H9 (cell line): ENCODE results near the gene PER2. TPM values are rescaled to one million over a fixed set of nuclear protein-coding genes. Genes with fewer than 3 reads are reported as not detected.

Experiments
- DNase-seq: peaks from one replicate; pipeline ENCODE4 v3.0.0-alpha.2; 2017
- H2AFZ ChIP-seq: one replicate; pipeline ENCODE4 v1.6.1; 2013; ENCODE audit warnings: mild to moderate bottlenecking, low read length, control low read depth, moderate library complexity
- H2AK5ac ChIP-seq: 2 replicates; pipeline ENCODE4 v1.6.1; 2013; ENCODE audit warnings: low read length, control low read depth, mixed read lengths; ENCODE audit not compliant: insufficient read length
- H2BK120ac ChIP-seq: one replicate; pipeline ENCODE4 v1.6.1; 2013; ENCODE audit warnings: low read depth, mild to moderate bottlenecking, low read length, control low read depth, inconsistent platforms; ENCODE audit not compliant: poor library complexity, severe bottlenecking
- H2BK12ac ChIP-seq: 2 replicates; pipeline ENCODE4 v1.6.1; 2013; ENCODE audit warnings: low read length, control low read depth, mixed read lengths, low read depth; ENCODE audit not compliant: insufficient read length
- H2BK15ac ChIP-seq: 2 replicates; pipeline ENCODE4 v1.6.1; 2013; ENCODE audit warnings: low read depth, low read length, control low read depth
- H2BK20ac ChIP-seq: one replicate; pipeline ENCODE4 v1.6.1; 2013; ENCODE audit warnings: low read depth, mild to moderate bottlenecking, low read length, control low read depth, inconsistent platforms; ENCODE audit not compliant: poor library complexity, severe bottlenecking
- H2BK5ac ChIP-seq: 2 replicates; pipeline ENCODE4 v1.6.1; 2013; ENCODE audit warnings: low read length, control low read depth, mixed read lengths; ENCODE audit not compliant: insufficient read length
- H3K14ac ChIP-seq: 2 replicates; pipeline ENCODE4 v1.6.1; 2013; ENCODE audit warnings: low read length, control low read depth; ENCODE audit not compliant: insufficient read depth
- H3K18ac ChIP-seq: 2 replicates; pipeline ENCODE4 v1.6.1; 2013; ENCODE audit warnings: low read depth, mild to moderate bottlenecking, mixed read lengths, low read length, control low read depth; ENCODE audit not compliant: insufficient read length
- H3K23ac ChIP-seq: 2 replicates; pipeline ENCODE4 v1.6.1; 2013; ENCODE audit warnings: low read length, control low read depth, mixed read lengths, low read depth; ENCODE audit not compliant: insufficient read length
- H3K23me2 ChIP-seq: 2 replicates; pipeline ENCODE4 v1.6.1; 2013; ENCODE audit warnings: low read depth, mild to moderate bottlenecking, mixed read lengths, low read length, control low read depth; ENCODE audit not compliant: insufficient read length, poor library complexity, severe bottlenecking
- H3K27ac ChIP-seq: 2 replicates; pipeline ENCODE4 v1.5.1; 2013; ENCODE audit warnings: low read length, control low read depth, mixed read lengths, low read depth; ENCODE audit not compliant: insufficient read length
- H3K27me3 ChIP-seq: 2 replicates; pipeline ENCODE4 v1.6.1; 2013; ENCODE audit warnings: low read length, control low read depth, inconsistent platforms; ENCODE audit not compliant: insufficient read depth
- H3K4ac ChIP-seq: 2 replicates; pipeline ENCODE4 v1.6.1; 2013; ENCODE audit warnings: low read depth, mild to moderate bottlenecking, control low read depth, inconsistent platforms, low read length, moderate library complexity
- H3K4me1 ChIP-seq: 2 replicates; pipeline ENCODE4 v1.6.1; 2013; ENCODE audit warnings: low read length, control low read depth, inconsistent platforms; ENCODE audit not compliant: insufficient read depth
- H3K4me2 ChIP-seq: 2 replicates; pipeline ENCODE4 v1.6.1; 2013; ENCODE audit warnings: low read length, control low read depth, mixed read lengths; ENCODE audit not compliant: insufficient read length, insufficient read depth
- H3K56ac ChIP-seq: 2 replicates; pipeline ENCODE4 v1.6.1; 2013; ENCODE audit warnings: low read depth, mild to moderate bottlenecking, mixed read lengths, low read length, control low read depth; ENCODE audit not compliant: insufficient read length
- H3K79me1 ChIP-seq: 2 replicates; pipeline ENCODE4 v1.6.1; 2013; ENCODE audit warnings: low read depth, mild to moderate bottlenecking, moderate library complexity, low read length, control low read depth, inconsistent platforms; ENCODE audit not compliant: insufficient read depth, poor library complexity, severe bottlenecking
- H3K79me2 ChIP-seq: 2 replicates; pipeline ENCODE4 v1.6.1; 2013; ENCODE audit warnings: low read length, control low read depth, inconsistent platforms; ENCODE audit not compliant: insufficient read depth
- H3K9ac ChIP-seq: 2 replicates; pipeline ENCODE4 v1.6.1; 2013; ENCODE audit warnings: low read length, control low read depth, mixed read lengths; ENCODE audit not compliant: insufficient read length; ENCODE audit errors: extremely low read depth
- H3K9me3 ChIP-seq: one replicate; pipeline ENCODE4 v1.6.1; 2013; ENCODE audit warnings: low read depth, low read length, inconsistent platforms; ENCODE audit not compliant: control insufficient read depth
- H3T11ph ChIP-seq: one replicate; pipeline ENCODE4 v1.6.1; 2013; ENCODE audit warnings: mild to moderate bottlenecking, low read length, control low read depth, inconsistent platforms
- H4K20me1 ChIP-seq: one replicate; pipeline ENCODE4 v1.6.1; 2013; ENCODE audit not compliant: control insufficient read depth, insufficient read length, insufficient read depth
- H4K5ac ChIP-seq: 2 replicates; pipeline ENCODE4 v1.6.1; 2013; ENCODE audit warnings: low read depth, mild to moderate bottlenecking, mixed read lengths, low read length, control low read depth; ENCODE audit not compliant: insufficient read length
- H4K8ac ChIP-seq: replicated peaks from 2 replicates; pipeline ENCODE4 v1.6.1; 2013; ENCODE audit warnings: low read length, control low read depth, mixed read lengths, low read depth; ENCODE audit not compliant: insufficient read length
- H4K91ac ChIP-seq: 2 replicates; pipeline ENCODE4 v1.6.1; 2013; ENCODE audit warnings: low read depth, mild to moderate bottlenecking, moderate library complexity, mixed read lengths, low read length, control low read depth; ENCODE audit not compliant: insufficient read length
- H3K27ac Mint-ChIP-seq, 3 experiments: 2 replicates in 2 of 3; 3 replicates in 1 of 3; pipeline ENCODE4 v1.8.0; 2020 to 2021; ENCODE audit warnings: mixed read lengths in 3 of 3, mild to moderate bottlenecking in 1 of 3, moderate library complexity in 1 of 3
- H3K27me3 Mint-ChIP-seq: 2 replicates; pipeline ENCODE4 v1.8.0; 2021; ENCODE audit warnings: low read depth, mild to moderate bottlenecking, moderate library complexity, mixed read lengths
- H3K36me3 Mint-ChIP-seq, 3 experiments: 2 replicates in 2 of 3; 3 replicates in 1 of 3; pipeline ENCODE4 v1.8.0; 2020 to 2021; ENCODE audit warnings: low read depth in 3 of 3, mixed read lengths in 3 of 3; ENCODE audit not compliant: insufficient read depth in 1 of 3
- H3K4me1 Mint-ChIP-seq, 2 experiments: 2 replicates each; pipeline ENCODE4 v1.8.0; 2020; ENCODE audit warnings: mixed read lengths in 2 of 2
- H3K4me3 Mint-ChIP-seq, 2 experiments: 2 replicates in 1 of 2; 3 replicates in 1 of 2; pipeline ENCODE4 v1.8.0; 2020 to 2021; ENCODE audit warnings: mild to moderate bottlenecking in 2 of 2, mixed read lengths in 2 of 2, moderate library complexity in 1 of 2
- H3K9me3 Mint-ChIP-seq, 2 experiments: 2 replicates in 1 of 2; 3 replicates in 1 of 2; pipeline ENCODE4 v1.8.0; 2020; ENCODE audit warnings: mild to moderate bottlenecking in 2 of 2, mixed read lengths in 2 of 2, moderate library complexity in 1 of 2
- CTCF ChIP-seq: fragments of 200-600 bp; sonication (generic); conservative IDR thresholded peaks from 3 replicates; pipeline ENCODE4 v1.8.0; 2021; ENCODE audit warnings: antibody characterized with exemption, mild to moderate bottlenecking
- WGBS: extraction: QIAGEN DNeasy Blood & Tissue Kit; methylation state at CpG from one replicate; pipeline ENCODE4 v1.1.7; 2013; ENCODE audit warnings: missing lambda C conversion rate, low lambda C conversion rate, mixed read lengths; ENCODE audit not compliant: insufficient read length; ENCODE audit errors: extremely low coverage; 5-methylcytosine and 5-hydroxymethylcytosine counted together
- total RNA-seq: library from RNA; stranded (reverse); gene quantifications from 2 replicates; pipeline ENCODE4 v1.2.1, GENCODE V29; 2021

Gene PER2
- total RNA-seq, 1 experiment from 2014 or later: 12.9 TPM

GRCh38 chr2:238231251-238231793, 57.1 kb downstream of the PER2 start:
- no peak overlapping the region for H3K14ac ChIP-seq
- H3K23me2 ChIP-seq: peaks cover 12% of the 10 kb centered on the region
- no peak overlapping the region for H3K27ac ChIP-seq
- TF ChIP-seq CTCF: no peak
- H2AK5ac ChIP-seq: no peak overlapping the region
- Mint-ChIP-seq H3K27me3 (peaks cover 79% of the 10 kb centered on the region), H3K27ac (no peak overlapping the region), H3K4me3 (peak overlapping the region; percentile 76 to 85), H3K4me1 (peaks cover 12 to 14% of the 10 kb centered on the region in 2 experiments), H3K9me3 (no peaks in the 10 kb centered on the region; a peak in 2 of 5 replicates), H3K36me3 (peaks cover 0 to 2% (median 0%) of the 10 kb centered on the region in 3 experiments; a peak in 2 of 7 replicates)
- H4K91ac ChIP-seq: no peak overlapping the region
- H4K5ac ChIP-seq: no peak overlapping the region
- H2BK5ac ChIP-seq: no peak overlapping the region
- no peak overlapping the region for H3K18ac ChIP-seq
- DNase-seq: peak; percentile 83
- no peaks in the 10 kb centered on the region for H3K9me3 ChIP-seq
- peaks cover 14% of the 10 kb centered on the region; the same call in 1 of the 2 replicates for H3K27me3 ChIP-seq
- no peaks in the 10 kb centered on the region for H4K20me1 ChIP-seq
- H4K8ac ChIP-seq: no peak overlapping the region
- H3T11ph ChIP-seq: no peak overlapping the region
- no peaks in the 10 kb centered on the region for H3K79me2 ChIP-seq
- H3K56ac ChIP-seq: no peak overlapping the region
- H2BK15ac ChIP-seq: no peak overlapping the region
- no peak overlapping the region for H3K9ac ChIP-seq
- peak overlapping the region; percentile 68 for H3K4me2 ChIP-seq
- H3K4ac ChIP-seq: no peak overlapping the region
- no peak overlapping the region for H2BK20ac ChIP-seq
- peaks cover 3% of the 10 kb centered on the region; the same call in 1 of the 2 replicates for H3K4me1 ChIP-seq
- no peak overlapping the region for H2BK120ac ChIP-seq
- H3K79me1 ChIP-seq: no peaks in the 10 kb centered on the region
- WGBS: no CpG with 5 or more reads among the region's 46 CpGs
- H2AFZ ChIP-seq: no peak overlapping the region
- no peak overlapping the region for H2BK12ac ChIP-seq
- H3K23ac ChIP-seq: no peak overlapping the region
